DND-41 (cell line): ENCODE data around the gene MTA3.
"Not testable (repeated sequence)": the region's sequence is repeated elsewhere in the genome, so short reads cannot be mapped to it uniquely, and the experiment has no call there.

ENCODE experiments used
- ATAC-seq: fragments of 200-7000 bp; cut with Tn5 transposase; 3 replicates; pipeline ENCODE4 v1.9.1; 2021; ENCODE audit warnings: low read depth; ENCODE audit not compliant: insufficient read depth
- DNase-seq: peaks from one replicate; pipeline ENCODE4 v3.0.0-alpha.2; 2020
- H2AFZ ChIP-seq: 2 replicates; pipeline ENCODE4 v1.6.0; 2012; ENCODE audit warnings: low read depth, low read length
- H3K27ac ChIP-seq: 2 replicates; pipeline ENCODE4 v1.5.1; 2012; ENCODE audit warnings: low read length, inconsistent platforms
- H3K27me3 ChIP-seq: fragments of 200-600 bp; sonication (generic); 2 replicates; pipeline ENCODE4 v1.6.0; 2012; ENCODE audit warnings: low read length, mild to moderate bottlenecking, inconsistent platforms; ENCODE audit not compliant: insufficient read depth, poor library complexity
- H3K36me3 ChIP-seq: 2 replicates; pipeline ENCODE4 v1.5.1; 2012; ENCODE audit warnings: low read length, inconsistent platforms; ENCODE audit not compliant: insufficient read depth
- H3K4me1 ChIP-seq: 2 replicates; pipeline ENCODE4 v1.5.1; 2012; ENCODE audit warnings: mild to moderate bottlenecking, low read length; ENCODE audit not compliant: insufficient read depth
- H3K4me2 ChIP-seq: 2 replicates; pipeline ENCODE4 v1.6.0; 2012; ENCODE audit warnings: mild to moderate bottlenecking, moderate library complexity, low read length, inconsistent platforms; ENCODE audit not compliant: insufficient read depth
- H3K4me3 ChIP-seq, 2 experiments: fragments of 200-600 bp in 1 of 2; shearing (Covaris generic) in 1 of 2; 2 replicates each; pipeline ENCODE4 v1.5.1; 2012 to 2016; ENCODE audit warnings: inconsistent platforms in 2 of 2, low read length in 2 of 2, mild to moderate bottlenecking in 2 of 2, low read depth in 1 of 2, moderate library complexity in 1 of 2
- H3K79me2 ChIP-seq: 2 replicates; pipeline ENCODE4 v1.6.0; 2012; ENCODE audit warnings: low read length, inconsistent platforms; ENCODE audit not compliant: insufficient read depth
- H3K9ac ChIP-seq: 2 replicates; pipeline ENCODE4 v1.6.0; 2012; ENCODE audit warnings: low read depth, mild to moderate bottlenecking, inconsistent platforms, low read length, moderate library complexity
- H3K9me3 ChIP-seq: 2 replicates; pipeline ENCODE4 v1.5.1; 2012; ENCODE audit warnings: low read length, moderate library complexity, mild to moderate bottlenecking, inconsistent platforms; ENCODE audit not compliant: insufficient read depth, severe bottlenecking
- H4K20me1 ChIP-seq: 2 replicates; pipeline ENCODE4 v1.6.0; 2012; ENCODE audit warnings: low read length; ENCODE audit not compliant: insufficient read depth
- EZH2 ChIP-seq: IDR thresholded peaks from 3 replicates; pipeline ENCODE4 v1.6.1; 2012; ENCODE audit warnings: borderline replicate concordance, low read depth, mild to moderate bottlenecking, moderate library complexity, low read length, inconsistent platforms; ENCODE audit not compliant: severe bottlenecking
- TF ChIP-seq, protein P1 (sequence below): IDR thresholded peaks from 2 replicates; pipeline ENCODE4 v1.5.1; 2012; ENCODE audit warnings: borderline replicate concordance, low read length, moderate library complexity, mild to moderate bottlenecking; ENCODE audit not compliant: poor library complexity, severe bottlenecking; ENCODE audit errors: extremely low read depth

Gene MTA3

DNA sequence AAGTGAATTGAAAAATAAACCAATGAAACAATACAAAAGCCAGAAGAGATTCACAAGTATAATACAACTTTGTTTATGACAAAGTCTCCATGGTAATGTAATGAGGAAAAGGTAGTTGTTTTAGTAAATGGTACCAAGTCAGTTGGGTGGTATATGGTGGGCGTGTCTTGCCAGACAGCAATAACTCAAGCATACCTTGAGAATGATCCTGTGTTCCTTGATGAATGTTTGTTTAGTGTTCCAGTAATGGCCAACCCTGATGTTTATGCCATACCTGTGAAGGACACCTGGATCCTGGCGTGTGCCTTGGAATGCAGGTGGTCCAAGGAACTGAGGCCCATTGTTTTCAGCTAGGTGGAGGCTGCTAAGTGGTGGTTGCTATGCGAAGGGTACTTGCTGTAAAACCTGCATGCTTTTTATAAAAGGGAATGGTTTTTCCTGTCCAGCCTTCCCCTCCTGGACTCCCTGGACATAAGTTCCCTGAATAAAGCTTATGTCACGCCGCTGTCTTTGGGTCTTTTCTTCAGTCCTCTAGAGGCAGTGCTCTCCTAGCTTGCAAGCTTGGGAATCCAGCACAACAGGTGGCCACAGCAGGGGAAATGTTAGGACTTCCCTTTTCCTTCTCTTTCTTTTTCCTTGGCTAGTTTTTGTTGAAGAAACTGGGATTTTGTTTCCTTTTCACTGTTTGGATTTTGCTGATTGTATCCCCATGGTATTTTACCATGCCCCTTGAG, 54.7 kb downstream of the MTA3 start:
- no peak overlapping the region for H3K27ac ChIP-seq
- TF ChIP-seq EZH2: no peak
- TF ChIP-seq, protein P1, sequence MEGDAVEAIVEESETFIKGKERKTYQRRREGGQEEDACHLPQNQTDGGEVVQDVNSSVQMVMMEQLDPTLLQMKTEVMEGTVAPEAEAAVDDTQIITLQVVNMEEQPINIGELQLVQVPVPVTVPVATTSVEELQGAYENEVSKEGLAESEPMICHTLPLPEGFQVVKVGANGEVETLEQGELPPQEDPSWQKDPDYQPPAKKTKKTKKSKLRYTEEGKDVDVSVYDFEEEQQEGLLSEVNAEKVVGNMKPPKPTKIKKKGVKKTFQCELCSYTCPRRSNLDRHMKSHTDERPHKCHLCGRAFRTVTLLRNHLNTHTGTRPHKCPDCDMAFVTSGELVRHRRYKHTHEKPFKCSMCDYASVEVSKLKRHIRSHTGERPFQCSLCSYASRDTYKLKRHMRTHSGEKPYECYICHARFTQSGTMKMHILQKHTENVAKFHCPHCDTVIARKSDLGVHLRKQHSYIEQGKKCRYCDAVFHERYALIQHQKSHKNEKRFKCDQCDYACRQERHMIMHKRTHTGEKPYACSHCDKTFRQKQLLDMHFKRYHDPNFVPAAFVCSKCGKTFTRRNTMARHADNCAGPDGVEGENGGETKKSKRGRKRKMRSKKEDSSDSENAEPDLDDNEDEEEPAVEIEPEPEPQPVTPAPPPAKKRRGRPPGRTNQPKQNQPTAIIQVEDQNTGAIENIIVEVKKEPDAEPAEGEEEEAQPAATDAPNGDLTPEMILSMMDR: no peak
- no peaks in the 10 kb centered on the region for H4K20me1 ChIP-seq
- peaks cover 33% of the 10 kb centered on the region for H3K36me3 ChIP-seq
- no peak overlapping the region for H3K9ac ChIP-seq
- H3K4me1 ChIP-seq: no peaks in the 10 kb centered on the region
- no peak overlapping the region for H3K4me3 ChIP-seq
- peaks cover 5% of the 10 kb centered on the region for H3K9me3 ChIP-seq
- no peak overlapping the region for H2AFZ ChIP-seq
- no peak for DNase-seq
- no peak overlapping the region for H3K4me2 ChIP-seq
- ATAC-seq: no peak
- H3K27me3 ChIP-seq: no peaks in the 10 kb centered on the region
- H3K79me2 ChIP-seq: peaks cover 18% of the 10 kb centered on the region; the same call in 1 of the 2 replicates

DNA sequence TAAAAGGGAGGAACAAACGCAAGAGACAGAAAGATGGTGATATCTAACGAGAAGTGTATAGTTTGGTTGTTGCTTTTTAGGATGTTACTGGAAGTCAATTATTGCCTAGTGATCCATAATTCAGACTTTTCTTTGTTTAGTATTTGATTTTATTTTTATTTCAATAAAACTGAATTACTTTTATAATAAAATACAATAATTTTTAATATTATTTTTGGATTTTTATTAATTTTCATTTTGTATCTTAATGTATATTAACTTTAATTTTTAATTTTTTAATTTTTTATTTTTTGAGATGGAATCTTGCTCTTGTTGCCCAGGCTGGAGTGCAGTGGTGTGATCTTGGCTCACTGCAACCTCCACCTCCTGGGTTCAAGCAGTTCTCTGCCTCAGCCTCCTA, 55.6 kb downstream of the MTA3 start:
- no peak for TF ChIP-seq EZH2
- TF ChIP-seq, protein P1: no peak
- Histone ChIP-seq H4K20me1 (no peaks in the 10 kb centered on the region), H3K4me2 (no peak overlapping the region), H3K36me3 (peaks cover 25% of the 10 kb centered on the region), H3K4me3 (no peak overlapping the region), H3K4me1 (no peaks in the 10 kb centered on the region), H3K27ac (no peak overlapping the region), H2AFZ (no peak overlapping the region), H3K9ac (no peak overlapping the region), H3K27me3 (no peaks in the 10 kb centered on the region), H3K9me3 (peaks cover 5% of the 10 kb centered on the region), H3K79me2 (peaks cover 18% of the 10 kb centered on the region; the same call in 1 of the 2 replicates)
- DNase-seq (no peak), ATAC-seq (no peak)

DNA sequence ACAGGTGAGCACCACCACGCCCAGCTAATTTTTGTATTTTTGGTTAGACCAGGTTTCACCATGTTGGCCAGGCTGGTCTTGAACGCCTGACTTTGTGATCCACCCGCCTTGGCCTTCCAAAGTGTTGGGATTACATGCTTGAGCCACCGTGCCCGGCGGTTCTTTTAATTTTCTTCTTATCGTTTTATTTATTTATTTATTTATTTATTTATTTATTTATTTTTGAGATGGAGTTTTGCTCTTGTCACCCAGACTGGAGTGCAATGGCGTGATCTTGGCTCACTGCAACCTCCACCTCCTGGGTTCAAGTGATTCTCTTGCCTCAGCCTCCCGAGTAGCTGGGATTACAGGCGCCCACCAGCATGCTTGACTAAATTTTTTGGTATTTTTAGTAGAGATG, 59.6 kb downstream of the MTA3 start:
- H3K9ac ChIP-seq, H3K4me3 ChIP-seq, H3K27ac ChIP-seq, H3K4me2 ChIP-seq, H3K27me3 ChIP-seq, H3K4me1 ChIP-seq, ATAC-seq, H3K9me3 ChIP-seq, H3K36me3 ChIP-seq, DNase-seq, H2AFZ ChIP-seq, H4K20me1 ChIP-seq: not testable (repeated sequence)
- H3K79me2 ChIP-seq: peaks cover 24% of the 10 kb centered on the region

DNA sequence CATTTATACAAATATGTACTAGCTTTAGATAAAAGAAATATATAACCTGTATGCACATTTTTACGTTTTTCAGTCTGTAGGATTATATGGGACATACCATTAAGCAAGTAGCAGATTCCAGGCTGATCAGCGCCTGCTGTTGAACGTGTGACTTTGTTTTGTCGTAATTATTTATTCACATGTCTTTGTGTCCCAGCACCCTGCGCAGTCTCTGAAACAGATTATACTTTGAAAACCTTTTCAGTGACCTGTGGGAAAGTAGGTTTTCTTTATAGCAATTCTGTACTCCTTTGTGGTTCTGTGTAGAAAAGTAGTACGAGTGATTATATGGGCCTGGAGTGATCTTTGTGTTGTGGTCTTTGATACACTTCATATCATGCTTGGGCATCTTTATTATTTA, 68.5 kb downstream of the MTA3 start:
- no peaks in the 10 kb centered on the region for H3K4me1 ChIP-seq
- no peak overlapping the region for H3K27ac ChIP-seq
- H3K9me3 ChIP-seq: no peaks in the 10 kb centered on the region
- no peak overlapping the region for H3K4me3 ChIP-seq
- H4K20me1 ChIP-seq: no peaks in the 10 kb centered on the region
- H3K36me3 ChIP-seq: peaks cover 11% of the 10 kb centered on the region
- no peak overlapping the region for H3K4me2 ChIP-seq
- H3K27me3 ChIP-seq: no peaks in the 10 kb centered on the region
- H3K79me2 ChIP-seq: peaks cover 29% of the 10 kb centered on the region
- TF ChIP-seq EZH2: no peak
- TF ChIP-seq, protein P1: no peak
- no peak overlapping the region for H2AFZ ChIP-seq
- H3K9ac ChIP-seq: no peak overlapping the region
- DNase-seq (no peak), ATAC-seq (no peak)
